HepG2 (cell line): Measurements from ENCODE around the gene PSMB9. TPM values are rescaled to one million over a fixed set of nuclear protein-coding genes. Genes with fewer than 3 reads are reported as not detected.

Experiments
- GLI4 ChIP-seq: sonication (generic); formaldehyde crosslinking; IDR thresholded peaks from 2 replicates; pipeline ENCODE4 v1.5.1; 2020; ENCODE audit warnings: missing genetic modification reagents, mild to moderate bottlenecking, moderate library complexity, borderline replicate concordance
- GZF1 ChIP-seq: sonication (generic); formaldehyde crosslinking; IDR thresholded peaks from 2 replicates; pipeline ENCODE4 v1.5.1; 2020; ENCODE audit warnings: mild to moderate bottlenecking, missing genetic modification reagents
- KLF9 ChIP-seq: IDR thresholded peaks from 2 replicates; pipeline ENCODE4 v1.6.1; 2016; ENCODE audit warnings: low read depth
- KMT2A ChIP-seq: sonication (generic); formaldehyde crosslinking; IDR thresholded peaks from 2 replicates; pipeline ENCODE4 v1.4.0; 2020; ENCODE audit warnings: missing genetic modification reagents
- RERE ChIP-seq: IDR thresholded peaks from 2 replicates; pipeline ENCODE4 v1.6.1; 2016; ENCODE audit warnings: low read depth, missing genetic modification reagents, missing compliant biosample characterization
- RXRA ChIP-seq: sonication (generic); formaldehyde crosslinking; IDR thresholded peaks from 2 replicates; pipeline ENCODE4 v1.5.1; 2020; ENCODE audit warnings: missing genetic modification reagents
- SSRP1 ChIP-seq: IDR thresholded peaks from 2 replicates; pipeline ENCODE4 v1.6.1; 2016; ENCODE audit warnings: control low read depth
- TCF7 ChIP-seq: sonication (generic); IDR thresholded peaks from 2 replicates; pipeline ENCODE4 v1.6.1; 2016; ENCODE audit warnings: antibody characterized with exemption, low read depth
- ZFP41 ChIP-seq: sonication (generic); formaldehyde crosslinking; IDR thresholded peaks from 2 replicates; pipeline ENCODE4 v1.4.0; 2020; ENCODE audit warnings: mild to moderate bottlenecking, missing genetic modification reagents, borderline replicate concordance
- ZNF274 ChIP-seq: sonication (generic); formaldehyde crosslinking; IDR thresholded peaks from 2 replicates; pipeline ENCODE4 v1.5.1; 2020; ENCODE audit warnings: mild to moderate bottlenecking, missing genetic modification reagents
- ZNF280B ChIP-seq: sonication (generic); formaldehyde crosslinking; IDR thresholded peaks from 2 replicates; pipeline ENCODE4 v1.5.0; 2020; ENCODE audit warnings: missing genetic modification reagents, mild to moderate bottlenecking, borderline replicate concordance
- ZNF407 ChIP-seq: sonication (generic); formaldehyde crosslinking; IDR thresholded peaks from one replicate; pipeline ENCODE4 v1.5.1; 2020; ENCODE audit warnings: mild to moderate bottlenecking, missing genetic modification reagents; ENCODE audit errors: not compliant biosample characterization
- ZNF644 ChIP-seq: IDR thresholded peaks from 2 replicates; pipeline ENCODE4 v1.6.1; 2016; ENCODE audit warnings: low read depth
- polyA plus RNA-seq, 8 experiments: library from polyadenylated mRNA; depleted of rRNA in 3 of 8; stranded (reverse) in 7 of 8; unstranded in 1 of 8; fragments of >200 nt; fragmentation: Illumina TruSeq in 4 of 8; extraction: Trizol in 4 of 8; gene quantifications; 2 replicates each; pipeline versions ENCODE4 v1.2.1 to v1.2.3, GENCODE V29; 2011 to 2016; ENCODE audit warnings: low read depth in 4 of 8, missing spikeins in 1 of 8, mixed read lengths in 1 of 8; ENCODE audit not compliant: insufficient read depth in 1 of 8
- total RNA-seq, 5 experiments: library from RNA; depleted of rRNA; stranded (reverse); fragments of >200 nt; fragmentation: Illumina TruSeq; extraction: Trizol; gene quantifications; 2 replicates each; pipeline ENCODE4 v1.2.3, GENCODE V29; 2016; ENCODE audit warnings: low read depth in 1 of 5

PSMB9 gene
- total and polyA plus RNA-seq, 2 of the 13 experiments (the other 11 are each of a cell fraction or from before 2014, with no cell fraction given), result 15.6 to 16.0 TPM

- TF ChIP-seq ZNF407 (CRISPR knock-in tag) (peak; percentile 73), ZNF280B (CRISPR knock-in tag) (0 out of 2 replicates have a peak, but pooled peaks have one; percentile 62), SSRP1 (CRISPR knock-in tag) (no peak), KMT2A (CRISPR knock-in tag) (no peak), GLI4 (CRISPR knock-in tag) (0 out of 2 replicates have a peak, but pooled peaks have one; percentile 74), ZNF644 (CRISPR knock-in tag) (no peak), ZNF274 (CRISPR knock-in tag) (peak; percentile 83), TCF7 (no peak), ZFP41 (no peak), GZF1 (CRISPR knock-in tag) (peak; percentile 35; the same call in 1 of the 2 replicates), RERE (CRISPR knock-in tag) (no peak), KLF9 (CRISPR knock-in tag) (no peak), RXRA (CRISPR knock-in tag) (0 out of 2 replicates have a peak, but pooled peaks have one; percentile 26)
Measured at GRCh38 chr6:32837651-32838113, 16.3 kb upstream of the PSMB9 start (continued).
